Adrenal gland (tissue), 5 donors: ENCODE measurements around the gene NR2F2.

Source experiments
- CTCF ChIP-seq, 6 experiments: fragments of 450-650 bp in 4 of 6; fragments of 200-600 bp in 2 of 6; sonication (generic) in 1 of 6; IDR thresholded peaks; 1 replicate in 5 of 6; 2 replicates in 1 of 6; pipeline versions ENCODE4 v1.5.1 to v1.8.0; 2016 to 2021; ENCODE audit warnings: antibody characterized with exemption in 6 of 6, mild to moderate bottlenecking in 2 of 6, moderate library complexity in 1 of 6
- POLR2A ChIP-seq, 2 donors: fragments of 450-650 bp; IDR thresholded peaks; one replicate each; pipeline ENCODE4 v1.6.1; 2017; ENCODE audit warnings: antibody characterized with exemption in 2 of 2, mild to moderate bottlenecking in 2 of 2, moderate library complexity in 1 of 2
- donor health status: DM: no; HTN: no; CAD: no.

- TF ChIP-seq CTCF (IDR thresholded peaks at IDR 0.05), result peak in 5 of 6 experiments; percentile 16 to 52 (median 37)
- TF ChIP-seq POLR2A (IDR thresholded peaks at IDR 0.05), result no peak
Observed at GRCh38 chr15:96353930-96354730, 23.6 kb downstream of the NR2F2 start.
